Transverse colon (tissue), 4 donors: ENCODE data around the gene JAZF1. TPM values are rescaled to one million over a fixed set of nuclear protein-coding genes. Genes with fewer than 3 reads are reported as not detected.
"Not testable (repeated sequence)": the region's sequence is repeated elsewhere in the genome, so short reads cannot be mapped to it uniquely, and the experiment has no call there.

Experiments
- DNase-seq: peaks from one replicate; pipeline ENCODE4 v3.0.0-alpha.2; 2019
- H3K27ac ChIP-seq, 4 donors: fragments of 200-600 bp; sonication (generic); 2 replicates each; pipeline ENCODE4 v1.5.1; 2016 to 2018; ENCODE audit warnings: inconsistent platforms in 4 of 4
- H3K27me3 ChIP-seq: fragments of 200-600 bp; sonication (generic); 2 replicates; pipeline ENCODE4 v1.5.1; 2017; ENCODE audit warnings: inconsistent platforms
- H3K36me3 ChIP-seq, 4 donors: fragments of 200-600 bp; sonication (generic); 2 replicates each; pipeline ENCODE4 v1.5.1; 2017 to 2019; ENCODE audit warnings: inconsistent platforms in 4 of 4
- H3K4me1 ChIP-seq, 4 donors: fragments of 200-600 bp; sonication (generic); 2 replicates each; pipeline ENCODE4 v1.5.1; 2017 to 2020; ENCODE audit warnings: inconsistent platforms in 4 of 4
- H3K4me3 ChIP-seq, 4 donors: fragments of 200-600 bp; sonication (generic); 1 replicate in 1 of 4; 2 replicates in 3 of 4; pipeline versions ENCODE4 v1.5.1 to v1.6.1; 2017 to 2019; ENCODE audit warnings: inconsistent platforms in 4 of 4
- H3K9me3 ChIP-seq, 2 donors: fragments of 200-600 bp; sonication (generic); 2 replicates each; pipeline ENCODE4 v1.5.1; 2017 to 2019; ENCODE audit warnings: inconsistent platforms in 2 of 2
- CTCF ChIP-seq, 5 experiments: fragments of 200-600 bp in 3 of 5; fragments of 450-650 bp in 2 of 5; sonication (generic) in 3 of 5; IDR thresholded peaks; 1 replicate in 2 of 5; 2 replicates in 3 of 5; pipeline ENCODE4 v1.5.1; 2016 to 2017; ENCODE audit warnings: antibody characterized with exemption in 5 of 5, inconsistent platforms in 3 of 5, mild to moderate bottlenecking in 2 of 5, moderate library complexity in 1 of 5
- EP300 ChIP-seq: sonication (generic); formaldehyde crosslinking; IDR thresholded peaks from one replicate; pipeline ENCODE4 v1.6.1; 2017; ENCODE audit warnings: antibody characterized with exemption, low read depth
- POLR2A ChIP-seq: fragments of 450-650 bp; IDR thresholded peaks from one replicate; pipeline ENCODE4 v1.6.1; 2016; ENCODE audit warnings: antibody characterized with exemption, mild to moderate bottlenecking, moderate library complexity
- POLR2AphosphoS5 ChIP-seq, 3 donors: sonication (generic); formaldehyde crosslinking; IDR thresholded peaks; one replicate each; pipeline ENCODE4 v1.6.1; 2016; ENCODE audit warnings: antibody characterized with exemption in 3 of 3
- WGBS, 2 donors: methylation state at CpG; one replicate each; pipeline ENCODE4 v1.1.5; 2018; ENCODE audit warnings: low coverage in 1 of 2; 5-methylcytosine and 5-hydroxymethylcytosine counted together
- in situ Hi-C, 4 donors: fragments of 200-750 bp; cut with MboI; loops; one replicate each; pipeline versions ENCODE4 v1.15.0 to v1.15.1; 2017; ENCODE audit warnings: low sequenced_read_pairs in 3 of 4, low pct_ligation_motif_present in 1 of 4, low pct_unique_long_range_greater_than_20kb in 1 of 4
- intact Hi-C: fragments of 100-400 bp; cut with DNase I; formaldehyde crosslinking; loops from one replicate; pipeline ENCODE4 v1.15.1; 2023; ENCODE audit warnings: low total_unique reads
- total RNA-seq, 4 donors: library from RNA; depleted of rRNA; stranded (reverse); fragments of >200 nt; gene quantifications; one replicate each; pipeline ENCODE4 v1.1.0, GENCODE V29; 2016

The JAZF1 gene
- total RNA-seq, 4 donors from 2014 or later = 11.0 to 12.2 (median 11.5) TPM

GRCh38 chr7:27860800-27861199, 319.8 kb downstream of the JAZF1 start:
- in situ Hi-C loops (no loop called here), intact Hi-C loops (no loop called here)
- Histone ChIP-seq H3K27ac (no peak overlapping the region), H3K27me3 (no peaks in the 10 kb centered on the region), H3K9me3 (no peaks in the 10 kb centered on the region), H3K4me3 (no peak overlapping the region), H3K36me3 (no peaks in the 10 kb centered on the region), H3K4me1 (no peaks in the 10 kb centered on the region)
- 68% methylated on average over 6 of the region's 6 CpGs; no CpG with 5 or more reads in 1 of the 2 donors for WGBS, 2 donors
- no peak for DNase-seq
- TF ChIP-seq CTCF (IDR thresholded peaks at IDR 0.05) (no peak), POLR2A (no peak), EP300 (no peak), POLR2AphosphoS5 (IDR thresholded peaks at IDR 0.05) (no peak)

- H3K4me3 ChIP-seq, H3K36me3 ChIP-seq, H3K27me3 ChIP-seq, in situ Hi-C loops, intact Hi-C loops, DNase-seq, H3K4me1 ChIP-seq, H3K27ac ChIP-seq, H3K9me3 ChIP-seq: not testable (repeated sequence)
- WGBS, 2 donors = 99% methylated on average over 19 of the region's 28 CpGs; no CpG with 5 or more reads in 1 of the 2 donors
Measured at GRCh38 chr7:27856703-27857485, 323.7 kb downstream of the JAZF1 start.

- H3K4me3 ChIP-seq = no peak overlapping the region
- no peak overlapping the region for H3K27ac ChIP-seq
- no peaks in the 10 kb centered on the region for H3K9me3 ChIP-seq
- no peaks in the 10 kb centered on the region for H3K27me3 ChIP-seq
- H3K36me3 ChIP-seq = no peaks in the 10 kb centered on the region
- H3K4me1 ChIP-seq = no peaks in the 10 kb centered on the region
- in situ Hi-C loops = no loop called here
- 78 to 90% methylated on average over 5 of the region's 5 CpGs for WGBS, 2 donors
- intact Hi-C loops = no loop called here
- DNase-seq = no peak
- TF ChIP-seq CTCF (IDR thresholded peaks at IDR 0.05) (no peak), POLR2A (no peak), POLR2AphosphoS5 (IDR thresholded peaks at IDR 0.05) (no peak), EP300 (no peak)
Measured at GRCh38 chr7:27850531-27850930, 330.1 kb downstream of the JAZF1 start.

- Histone ChIP-seq H3K4me3 (no peak overlapping the region), H3K4me1 (no peaks in the 10 kb centered on the region), H3K36me3 (no peaks in the 10 kb centered on the region), H3K9me3 (no peaks in the 10 kb centered on the region), H3K27me3 (no peaks in the 10 kb centered on the region), H3K27ac (no peak overlapping the region)
- TF ChIP-seq POLR2A (no peak), CTCF (IDR thresholded peaks at IDR 0.05) (no peak), EP300 (no peak), POLR2AphosphoS5 (IDR thresholded peaks at IDR 0.05) (no peak)
- no peak for DNase-seq
- whole genome bisulfite sequencing, 2 donors = 94 to 99% methylated on average over 3 of the region's 3 CpGs
- in situ Hi-C loops (no loop called here), intact Hi-C loops (no loop called here)
Measured at GRCh38 chr7:27846388-27846787, 334.2 kb downstream of the JAZF1 start.
